Suprapubic skin (tissue), 4 donors: ENCODE data around the gene TRNT1.

Experiments
- CTCF ChIP-seq, 2 donors: fragments of 200-600 bp in 1 of 2; fragments of 450-650 bp in 1 of 2; sonication (generic) in 1 of 2; IDR thresholded peaks; one replicate each; pipeline ENCODE4 v1.5.1; 2016 to 2019; ENCODE audit warnings: antibody characterized with exemption in 2 of 2, mild to moderate bottlenecking in 1 of 2, moderate library complexity in 1 of 2
- POLR2A ChIP-seq, 2 donors: fragments of 450-650 bp; IDR thresholded peaks; one replicate each; pipeline ENCODE4 v1.6.1; 2017; ENCODE audit warnings: antibody characterized with exemption in 2 of 2, mild to moderate bottlenecking in 2 of 2, moderate library complexity in 2 of 2
- POLR2AphosphoS5 ChIP-seq, 3 donors: sonication (generic); formaldehyde crosslinking; IDR thresholded peaks; one replicate each; pipeline ENCODE4 v1.6.1; 2017; ENCODE audit warnings: antibody characterized with exemption in 3 of 3

DNA sequence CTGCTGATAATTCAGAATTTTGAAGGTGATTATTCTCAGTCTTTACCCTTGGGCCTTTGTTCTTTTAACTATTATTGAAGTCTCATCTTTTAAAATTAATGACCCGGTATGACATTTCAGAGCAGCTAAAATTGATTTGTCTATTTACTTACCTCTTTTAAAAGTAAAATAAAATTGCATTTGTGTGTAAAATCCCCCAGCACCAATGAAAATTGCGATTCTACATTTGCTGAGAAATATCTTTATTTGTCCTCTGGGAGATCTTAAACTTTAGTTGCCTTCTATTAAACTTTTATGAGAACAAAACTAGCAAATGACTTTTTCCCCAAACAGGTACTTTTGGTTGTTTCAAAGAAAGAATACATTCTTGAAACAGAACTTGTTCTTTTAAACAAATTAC, 9.1 kb upstream of the TRNT1 start:
- TF ChIP-seq CTCF (IDR thresholded peaks at IDR 0.05) (no peak), POLR2AphosphoS5 (IDR thresholded peaks at IDR 0.05) (no peak), POLR2A (IDR thresholded peaks at IDR 0.05) (no peak)
